HEK293 (cell line): ENCODE results near the gene LRP8.

Source experiments
- CTCF ChIA-PET: fragments of 350-600 bp; formaldehyde crosslinking; extraction: SDS; loops from one replicate; lab custom pipeline; 2021; ENCODE audit warnings: antibody characterized with exemption; lab: Yijun Ruan, JAX
- POLR2A ChIA-PET: fragments of 300-600 bp; formaldehyde crosslinking; extraction: SDS; loops from one replicate; lab custom pipeline; 2020; ENCODE audit warnings: antibody characterized with exemption, inconsistent platforms; lab: Yijun Ruan, JAX
- H3K27ac ChIP-seq: fragments of 200-500 bp; sonication (Bioruptor generic); 2 replicates; pipeline ENCODE4 v1.5.1; 2014; ENCODE audit warnings: low read depth, low read length, control low read depth, inconsistent platforms; ENCODE audit errors: extremely low read depth
- H3K36me3 ChIP-seq, 2 experiments: fragments of 200-500 bp in 1 of 2; sonication (Bioruptor generic) in 1 of 2; 1 replicate in 1 of 2; 2 replicates in 1 of 2; pipeline ENCODE4 v1.5.1; 2014 to 2017; ENCODE audit warnings: inconsistent platforms in 2 of 2, low read length in 2 of 2; ENCODE audit not compliant: control insufficient read depth in 2 of 2, insufficient read depth in 1 of 2
- H3K4me1 ChIP-seq: fragments of 200-500 bp; sonication (Bioruptor generic); 2 replicates; pipeline ENCODE4 v1.5.1; 2014; ENCODE audit warnings: mild to moderate bottlenecking, low read length, inconsistent platforms; ENCODE audit not compliant: control insufficient read depth, insufficient read depth
- H3K4me3 ChIP-seq: 2 replicates; pipeline ENCODE4 v1.5.1; 2011; ENCODE audit warnings: low read depth, mild to moderate bottlenecking, control low read depth, low read length, moderate library complexity
- H3K9me3 ChIP-seq: fragments of 200-500 bp; sonication (Bioruptor generic); 2 replicates; pipeline ENCODE4 v1.5.1; 2014; ENCODE audit warnings: low read depth, low read length, inconsistent platforms; ENCODE audit not compliant: control insufficient read depth, insufficient read depth
- BCL11B ChIP-seq: fragments of 450-650 bp; formaldehyde crosslinking; IDR thresholded peaks from 2 replicates; pipeline ENCODE4 v1.5.1; 2016; ENCODE audit warnings: low read depth, missing biosample characterization, missing genetic modification characterization
- TRIM28 ChIP-seq: IDR thresholded peaks from 2 replicates; pipeline ENCODE4 v1.6.1; 2011; ENCODE audit warnings: low read length, control low read depth, borderline replicate concordance
- ZBTB1 ChIP-seq: fragments of 450-650 bp; formaldehyde crosslinking; IDR thresholded peaks from 2 replicates; pipeline ENCODE4 v1.5.1; 2016; ENCODE audit warnings: missing biosample characterization, missing genetic modification characterization
- ZIC2 ChIP-seq: fragments of 450-650 bp; formaldehyde crosslinking; IDR thresholded peaks from 2 replicates; pipeline ENCODE4 v1.5.1; 2016; ENCODE audit warnings: missing biosample characterization, missing genetic modification characterization
- ZNF23 ChIP-seq: fragments of 450-650 bp; formaldehyde crosslinking; IDR thresholded peaks from 2 replicates; pipeline ENCODE4 v1.5.1; 2016; ENCODE audit warnings: missing biosample characterization, missing genetic modification characterization, borderline replicate concordance
- ZNF24 ChIP-seq: fragments of 450-650 bp; formaldehyde crosslinking; IDR thresholded peaks from 2 replicates; pipeline ENCODE4 v1.5.1; 2016; ENCODE audit warnings: missing biosample characterization, missing genetic modification characterization
- ZNF335 ChIP-seq: fragments of 450-650 bp; formaldehyde crosslinking; conservative IDR thresholded peaks from 2 replicates; pipeline ENCODE4 v1.5.1; 2016; ENCODE audit warnings: missing biosample characterization, missing genetic modification characterization
- ZNF354C ChIP-seq: fragments of 450-650 bp; formaldehyde crosslinking; IDR thresholded peaks from 2 replicates; pipeline ENCODE4 v1.5.1; 2016; ENCODE audit warnings: missing biosample characterization, missing genetic modification characterization, low read depth, borderline replicate concordance
- ZNF473 ChIP-seq: fragments of 450-650 bp; formaldehyde crosslinking; IDR thresholded peaks from 2 replicates; pipeline ENCODE4 v1.5.1; 2017; ENCODE audit warnings: missing biosample characterization, missing genetic modification characterization
- ZNF521 ChIP-seq: fragments of 450-650 bp; formaldehyde crosslinking; IDR thresholded peaks from 2 replicates; pipeline ENCODE4 v1.5.1; 2017; ENCODE audit warnings: missing biosample characterization, mild to moderate bottlenecking, missing genetic modification characterization
- ZNF548 ChIP-seq: fragments of 450-650 bp; formaldehyde crosslinking; IDR thresholded peaks from 2 replicates; pipeline ENCODE4 v1.5.1; 2016; ENCODE audit warnings: missing biosample characterization, missing genetic modification characterization
- ZNF555 ChIP-seq: fragments of 450-650 bp; formaldehyde crosslinking; conservative IDR thresholded peaks from 2 replicates; pipeline ENCODE4 v1.5.1; 2017; ENCODE audit warnings: missing biosample characterization, mild to moderate bottlenecking, missing genetic modification characterization, inconsistent platforms
- ZNF610 ChIP-seq: fragments of 450-650 bp; formaldehyde crosslinking; IDR thresholded peaks from 2 replicates; pipeline ENCODE4 v1.5.1; 2016; ENCODE audit warnings: missing biosample characterization, missing genetic modification characterization, borderline replicate concordance
- ZNF660 ChIP-seq: fragments of 450-650 bp; IDR thresholded peaks from 2 replicates; pipeline ENCODE4 v1.5.1; 2018; ENCODE audit warnings: missing biosample characterization, mild to moderate bottlenecking, missing genetic modification characterization
- ZNF791 ChIP-seq: fragments of 450-650 bp; formaldehyde crosslinking; IDR thresholded peaks from 2 replicates; pipeline ENCODE4 v1.5.1; 2016; ENCODE audit warnings: missing biosample characterization, missing genetic modification characterization
- TF ChIP-seq, protein P1 (sequence below): fragments of 450-650 bp; formaldehyde crosslinking; IDR thresholded peaks from 2 replicates; pipeline ENCODE4 v1.5.1; 2016; ENCODE audit warnings: missing biosample characterization, missing genetic modification characterization
- TF ChIP-seq, protein P2 (sequence below): fragments of 450-650 bp; formaldehyde crosslinking; conservative IDR thresholded peaks from 2 replicates; pipeline ENCODE4 v1.5.1; 2016; ENCODE audit warnings: low read depth, missing biosample characterization, missing genetic modification characterization

The LRP8 gene

DNA sequence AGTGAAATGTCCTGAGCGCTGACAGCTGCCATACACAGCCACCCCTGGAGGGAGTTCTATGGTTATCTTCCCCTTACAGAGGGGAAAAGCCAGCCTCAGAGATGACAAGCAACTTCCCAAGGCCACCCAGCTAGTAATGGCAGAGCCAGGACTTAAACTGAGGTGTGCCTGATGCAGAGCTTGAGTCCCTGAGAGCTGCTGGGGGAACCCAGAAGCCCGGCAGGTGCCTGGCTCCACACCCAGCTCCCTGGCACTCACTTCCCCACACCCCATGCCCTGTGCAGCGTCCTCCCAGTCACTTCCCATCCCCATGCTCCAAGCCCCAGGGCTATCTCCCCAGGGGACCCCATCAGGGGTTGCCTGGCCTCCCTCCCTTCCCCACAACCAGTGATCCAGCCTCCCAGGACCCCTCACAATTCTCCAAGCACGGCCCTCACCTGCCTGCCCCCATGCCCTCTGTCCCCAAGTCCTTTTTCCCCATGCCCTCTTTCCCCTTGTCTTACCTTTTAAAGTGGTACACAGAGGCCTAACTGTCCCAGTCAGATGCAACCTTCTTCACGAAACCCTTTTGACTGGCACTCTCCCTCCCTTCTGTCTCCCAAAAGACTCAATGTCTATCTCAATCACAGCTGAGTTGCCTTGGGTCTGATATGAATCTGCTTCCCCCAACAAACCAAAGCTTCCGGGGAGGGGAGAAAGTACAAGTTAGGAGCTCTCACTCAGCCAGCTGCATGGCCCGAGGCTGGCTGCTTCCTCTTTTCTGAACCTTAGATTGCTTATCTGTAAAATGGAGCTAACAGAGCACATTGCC lies 39.8 kb upstream of the LRP8 start:
- POLR2A ChIA-PET, result no interaction called here
- Histone ChIP-seq H3K4me3 (no peak overlapping the region), H3K9me3 (no peaks in the 10 kb centered on the region), H3K4me1 (no peaks in the 10 kb centered on the region), H3K27ac (no peak overlapping the region), H3K36me3 (no peaks in the 10 kb centered on the region)
- CTCF ChIA-PET, result interaction anchor here (1.3 kb wide), 1 partner anchor 89 kb away, joined by 3 read pairs; no protein-coding TSS in a partner anchor
- TF ChIP-seq ZIC2 (tag by site-specific recombination), result peak; percentile 71
- TF ChIP-seq ZNF24 (tag by site-specific recombination), result no peak

DNA sequence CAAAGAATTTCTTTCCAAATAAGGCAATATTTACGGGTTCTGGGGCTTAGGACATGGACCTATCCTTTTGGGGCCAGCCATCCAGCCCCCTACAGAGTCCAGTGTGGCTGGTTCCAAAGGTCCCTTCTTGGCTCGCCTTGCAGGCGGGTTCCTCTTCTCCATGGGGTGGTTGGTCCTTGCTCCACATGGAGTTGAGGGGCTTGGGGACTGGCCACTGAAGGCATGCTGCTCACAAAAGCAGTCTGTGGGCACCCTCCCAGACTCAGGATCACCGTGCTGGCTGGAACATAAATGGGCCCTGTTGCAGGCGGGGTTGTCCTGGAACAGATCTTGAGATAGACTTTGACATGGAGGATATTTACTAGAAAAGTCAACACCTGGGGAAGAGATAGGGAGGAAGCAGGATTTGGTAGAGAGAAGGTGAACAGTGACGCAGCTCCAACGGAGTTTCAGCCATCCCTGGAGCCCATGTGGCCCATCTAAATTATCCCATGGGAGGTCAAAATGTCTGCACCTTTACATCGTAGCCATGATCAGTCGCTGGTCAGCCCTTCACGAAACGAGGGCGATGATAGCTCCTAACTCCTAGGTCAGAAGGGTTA lies 39.1 kb upstream of the LRP8 start:
- Histone ChIP-seq H3K4me3 (no peak overlapping the region), H3K9me3 (no peaks in the 10 kb centered on the region), H3K27ac (no peak overlapping the region), H3K4me1 (no peaks in the 10 kb centered on the region), H3K36me3 (no peaks in the 10 kb centered on the region)
- POLR2A ChIA-PET, result no interaction called here
- TF ChIP-seq ZNF548 (tag by site-specific recombination), result no peak
- no peak for TF ChIP-seq ZBTB1
- no peak for TF ChIP-seq ZNF610
- no peak for TF ChIP-seq ZNF555 (tag by site-specific recombination)
- TF ChIP-seq BCL11B (tag by site-specific recombination), result no peak
- TF ChIP-seq ZNF335 (tag by site-specific recombination), result no peak
- no peak for TF ChIP-seq ZNF791
- TF ChIP-seq ZNF521 (tag by site-specific recombination), result no peak
- no peak for TF ChIP-seq TRIM28
- TF ChIP-seq ZNF660 (tag by site-specific recombination), result no peak
- TF ChIP-seq ZNF473 (tag by site-specific recombination), result no peak
- TF ChIP-seq ZNF354C (tag by site-specific recombination), result no peak
- no peak for TF ChIP-seq ZNF23
- TF ChIP-seq, protein P1, sequence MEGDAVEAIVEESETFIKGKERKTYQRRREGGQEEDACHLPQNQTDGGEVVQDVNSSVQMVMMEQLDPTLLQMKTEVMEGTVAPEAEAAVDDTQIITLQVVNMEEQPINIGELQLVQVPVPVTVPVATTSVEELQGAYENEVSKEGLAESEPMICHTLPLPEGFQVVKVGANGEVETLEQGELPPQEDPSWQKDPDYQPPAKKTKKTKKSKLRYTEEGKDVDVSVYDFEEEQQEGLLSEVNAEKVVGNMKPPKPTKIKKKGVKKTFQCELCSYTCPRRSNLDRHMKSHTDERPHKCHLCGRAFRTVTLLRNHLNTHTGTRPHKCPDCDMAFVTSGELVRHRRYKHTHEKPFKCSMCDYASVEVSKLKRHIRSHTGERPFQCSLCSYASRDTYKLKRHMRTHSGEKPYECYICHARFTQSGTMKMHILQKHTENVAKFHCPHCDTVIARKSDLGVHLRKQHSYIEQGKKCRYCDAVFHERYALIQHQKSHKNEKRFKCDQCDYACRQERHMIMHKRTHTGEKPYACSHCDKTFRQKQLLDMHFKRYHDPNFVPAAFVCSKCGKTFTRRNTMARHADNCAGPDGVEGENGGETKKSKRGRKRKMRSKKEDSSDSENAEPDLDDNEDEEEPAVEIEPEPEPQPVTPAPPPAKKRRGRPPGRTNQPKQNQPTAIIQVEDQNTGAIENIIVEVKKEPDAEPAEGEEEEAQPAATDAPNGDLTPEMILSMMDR (tag by site-specific recombination), result no peak
- TF ChIP-seq, protein P2, sequence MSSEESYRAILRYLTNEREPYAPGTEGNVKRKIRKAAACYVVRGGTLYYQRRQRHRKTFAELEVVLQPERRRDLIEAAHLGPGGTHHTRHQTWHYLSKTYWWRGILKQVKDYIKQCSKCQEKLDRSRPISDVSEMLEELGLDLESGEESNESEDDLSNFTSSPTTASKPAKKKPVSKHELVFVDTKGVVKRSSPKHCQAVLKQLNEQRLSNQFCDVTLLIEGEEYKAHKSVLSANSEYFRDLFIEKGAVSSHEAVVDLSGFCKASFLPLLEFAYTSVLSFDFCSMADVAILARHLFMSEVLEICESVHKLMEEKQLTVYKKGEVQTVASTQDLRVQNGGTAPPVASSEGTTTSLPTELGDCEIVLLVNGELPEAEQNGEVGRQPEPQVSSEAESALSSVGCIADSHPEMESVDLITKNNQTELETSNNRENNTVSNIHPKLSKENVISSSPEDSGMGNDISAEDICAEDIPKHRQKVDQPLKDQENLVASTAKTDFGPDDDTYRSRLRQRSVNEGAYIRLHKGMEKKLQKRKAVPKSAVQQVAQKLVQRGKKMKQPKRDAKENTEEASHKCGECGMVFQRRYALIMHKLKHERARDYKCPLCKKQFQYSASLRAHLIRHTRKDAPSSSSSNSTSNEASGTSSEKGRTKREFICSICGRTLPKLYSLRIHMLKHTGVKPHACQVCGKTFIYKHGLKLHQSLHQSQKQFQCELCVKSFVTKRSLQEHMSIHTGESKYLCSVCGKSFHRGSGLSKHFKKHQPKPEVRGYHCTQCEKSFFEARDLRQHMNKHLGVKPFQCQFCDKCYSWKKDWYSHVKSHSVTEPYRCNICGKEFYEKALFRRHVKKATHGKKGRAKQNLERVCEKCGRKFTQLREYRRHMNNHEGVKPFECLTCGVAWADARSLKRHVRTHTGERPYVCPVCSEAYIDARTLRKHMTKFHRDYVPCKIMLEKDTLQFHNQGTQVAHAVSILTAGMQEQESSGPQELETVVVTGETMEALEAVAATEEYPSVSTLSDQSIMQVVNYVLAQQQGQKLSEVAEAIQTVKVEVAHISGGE (tag by site-specific recombination), result no peak
- CTCF ChIA-PET, result interaction anchor here (1.3 kb wide), 1 partner anchor 88 kb away, joined by 3 read pairs; no protein-coding TSS in a partner anchor
